GM11168 (cell line): Measurements from ENCODE around the gene ABCC1.

Source experiments
- in situ Hi-C: fragments of 300-500 bp; cut with MboI; formaldehyde crosslinking; loops from one replicate; pipeline ENCODE4 v1.12.0; 2022; ENCODE audit warnings: low sequenced_read_pairs; ENCODE audit not compliant: unreplicated experiment

Gene ABCC1

DNA sequence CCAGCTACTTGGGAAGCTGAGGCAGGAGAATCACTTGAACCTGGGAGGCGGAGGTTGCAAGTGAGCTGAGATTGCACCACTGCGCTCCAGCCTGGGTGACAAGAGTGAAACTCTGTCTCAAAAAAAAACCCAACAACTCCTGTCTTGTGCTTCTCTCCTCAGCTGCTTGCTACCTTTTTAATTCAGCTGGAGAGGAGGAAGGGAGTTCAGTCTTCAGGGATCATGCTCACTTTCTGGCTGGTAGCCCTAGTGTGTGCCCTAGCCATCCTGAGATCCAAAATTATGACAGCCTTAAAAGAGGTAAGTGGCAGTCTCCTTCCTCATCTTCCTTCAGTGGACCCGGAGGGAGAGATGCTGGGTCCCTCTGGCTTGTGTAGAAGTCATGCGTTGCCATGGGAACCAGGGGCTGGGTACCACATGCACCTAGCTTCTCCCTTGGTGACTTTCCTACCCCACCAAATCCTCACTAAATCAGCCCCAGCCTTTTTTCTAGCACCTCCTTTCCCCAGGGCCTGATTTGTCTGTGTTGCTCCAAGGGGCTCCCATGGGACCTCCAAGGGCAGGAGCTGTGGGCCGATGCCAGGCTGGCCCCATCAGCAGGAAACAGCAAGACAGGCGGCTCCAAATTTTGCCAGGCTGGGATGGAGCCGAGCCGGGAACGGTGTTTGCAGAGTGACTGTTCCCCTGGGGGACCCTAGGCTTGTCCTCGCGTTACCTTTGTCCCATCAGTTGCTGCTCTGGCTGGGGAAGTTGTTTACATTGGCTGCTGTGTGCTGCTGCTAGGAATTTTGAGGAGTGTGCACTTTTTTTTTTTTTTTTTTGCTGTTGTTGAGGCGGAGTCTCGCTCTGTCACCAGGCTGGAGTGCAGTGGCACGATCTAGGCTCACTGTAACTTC is 65.2 kb downstream of the ABCC1 start:
- in situ Hi-C loops: no loop called here

DNA sequence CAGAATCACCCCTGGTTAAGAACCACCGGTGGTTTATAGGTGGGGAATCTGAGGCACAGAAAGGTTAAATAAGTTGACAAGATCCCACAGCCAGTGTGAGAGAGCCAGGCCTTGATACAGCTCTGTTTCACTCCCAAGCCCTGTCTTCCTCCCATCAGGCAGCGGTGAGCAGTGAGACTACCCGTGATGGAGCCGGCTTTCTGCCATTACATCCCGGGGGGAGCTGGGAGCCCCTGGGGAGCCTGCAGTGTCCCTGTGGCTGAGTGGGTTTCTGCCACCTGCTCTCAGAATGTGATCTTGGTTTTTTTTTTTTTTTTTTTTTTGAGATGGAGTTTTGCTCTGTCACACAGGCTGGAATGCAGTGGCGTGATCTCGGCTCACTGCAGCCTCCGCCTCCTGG is 66.4 kb downstream of the ABCC1 start:
- in situ Hi-C loops: no loop called here

GRCh38 chr16:16016388-16016964 is 67.1 kb downstream of the ABCC1 start:
- in situ Hi-C loops: no loop called here

GRCh38 chr16:16017812-16018211 is 68.4 kb downstream of the ABCC1 start:
- in situ Hi-C loops: no loop called here

DNA sequence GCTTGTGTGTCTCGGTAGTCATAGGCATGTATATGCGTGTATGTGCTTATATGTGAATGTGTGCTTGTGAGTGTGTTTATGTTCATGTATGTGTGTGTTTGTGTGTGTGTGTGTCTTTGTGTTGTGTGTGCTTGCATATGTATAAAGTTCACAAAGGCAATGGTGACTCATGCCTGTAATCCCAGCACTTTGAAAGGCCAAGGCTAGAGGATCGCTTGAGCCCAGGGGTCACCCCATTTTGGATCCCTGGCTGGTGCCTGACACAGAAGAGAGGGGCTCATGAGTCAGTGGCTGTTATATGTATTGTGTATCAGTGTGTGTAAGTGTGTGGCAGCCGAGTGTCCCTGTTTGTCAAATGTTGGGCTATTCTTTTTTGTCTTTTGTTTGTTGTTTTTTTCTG is 69.3 kb downstream of the ABCC1 start:
- in situ Hi-C loops: no loop called here

GRCh38 chr16:16019488-16019887 is 70.1 kb downstream of the ABCC1 start:
- in situ Hi-C loops: no loop called here

GRCh38 chr16:16020291-16020690 is 70.9 kb downstream of the ABCC1 start:
- in situ Hi-C loops: no loop called here

GRCh38 chr16:16021020-16021419 is 71.6 kb downstream of the ABCC1 start:
- in situ Hi-C loops: no loop called here

GRCh38 chr16:16021646-16021987 is 72.2 kb downstream of the ABCC1 start:
- in situ Hi-C loops: no loop called here

GRCh38 chr16:16021988-16022682 is 72.7 kb downstream of the ABCC1 start:
- in situ Hi-C loops: no loop called here

GRCh38 chr16:16022683-16023064 is 73.3 kb downstream of the ABCC1 start:
- in situ Hi-C loops: no loop called here

DNA sequence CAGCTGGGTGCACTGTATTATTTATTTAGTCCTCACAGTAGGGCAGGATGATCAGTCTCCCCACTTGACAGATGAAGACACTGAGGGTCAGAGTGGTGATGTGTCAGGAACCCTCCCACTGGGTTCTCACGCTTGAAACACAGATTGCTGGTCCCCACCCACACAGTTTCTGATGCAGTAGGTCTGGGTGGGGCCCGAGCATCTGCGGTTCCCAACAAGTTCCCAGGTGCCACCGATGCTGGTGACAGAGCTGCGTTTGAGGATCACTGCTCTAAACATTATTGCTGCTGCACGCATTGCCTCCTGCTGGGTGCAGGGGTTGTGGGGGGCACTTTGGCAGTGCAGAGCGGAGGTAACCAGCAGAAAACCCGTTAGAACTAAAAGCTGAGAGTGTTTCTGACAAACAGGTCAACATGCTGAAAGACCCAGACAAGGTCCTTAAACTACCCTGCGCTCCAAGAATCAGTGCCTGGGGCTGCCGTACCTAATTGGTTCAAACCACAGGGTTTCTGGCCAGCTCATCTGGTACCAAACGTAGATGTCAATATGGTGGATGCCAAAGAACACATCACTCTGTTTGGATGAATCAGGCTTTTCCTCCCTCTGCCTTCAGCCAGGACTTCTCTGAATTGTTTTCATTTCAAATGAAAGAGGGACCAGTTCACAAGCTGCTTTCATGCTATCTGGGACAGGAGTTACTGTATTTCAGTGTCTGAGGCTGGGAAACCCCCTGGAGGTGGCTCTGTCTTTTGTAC is 76.0 kb downstream of the ABCC1 start:
- in situ Hi-C loops: no loop called here

DNA sequence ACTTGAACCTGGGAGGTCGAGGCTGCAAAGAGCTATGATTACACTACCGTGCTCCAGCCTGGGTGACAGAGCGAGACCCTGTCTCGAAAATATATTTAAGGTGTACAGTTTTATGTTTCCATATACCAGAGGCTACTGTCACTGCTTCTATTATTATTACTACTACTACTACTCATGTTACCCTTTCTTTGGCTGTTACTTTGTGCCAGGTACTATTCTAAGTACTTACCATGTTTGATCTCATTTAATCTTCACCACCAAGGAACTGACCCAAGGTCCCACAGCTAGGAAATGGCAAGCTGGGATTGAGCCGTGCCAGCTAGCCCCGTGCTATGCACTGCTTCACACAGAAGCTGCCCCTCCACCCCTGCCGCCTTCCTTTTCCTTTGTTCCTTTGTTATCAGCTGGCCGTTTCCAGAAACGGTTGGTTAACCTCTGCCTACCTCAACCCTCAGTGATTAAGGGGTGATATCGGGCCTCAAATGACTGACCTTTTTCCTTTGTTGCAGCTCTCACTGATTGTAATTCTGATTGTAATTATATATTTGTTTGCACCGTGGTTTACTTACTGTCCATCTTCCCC is 78.4 kb downstream of the ABCC1 start:
- in situ Hi-C loops: no loop called here

DNA sequence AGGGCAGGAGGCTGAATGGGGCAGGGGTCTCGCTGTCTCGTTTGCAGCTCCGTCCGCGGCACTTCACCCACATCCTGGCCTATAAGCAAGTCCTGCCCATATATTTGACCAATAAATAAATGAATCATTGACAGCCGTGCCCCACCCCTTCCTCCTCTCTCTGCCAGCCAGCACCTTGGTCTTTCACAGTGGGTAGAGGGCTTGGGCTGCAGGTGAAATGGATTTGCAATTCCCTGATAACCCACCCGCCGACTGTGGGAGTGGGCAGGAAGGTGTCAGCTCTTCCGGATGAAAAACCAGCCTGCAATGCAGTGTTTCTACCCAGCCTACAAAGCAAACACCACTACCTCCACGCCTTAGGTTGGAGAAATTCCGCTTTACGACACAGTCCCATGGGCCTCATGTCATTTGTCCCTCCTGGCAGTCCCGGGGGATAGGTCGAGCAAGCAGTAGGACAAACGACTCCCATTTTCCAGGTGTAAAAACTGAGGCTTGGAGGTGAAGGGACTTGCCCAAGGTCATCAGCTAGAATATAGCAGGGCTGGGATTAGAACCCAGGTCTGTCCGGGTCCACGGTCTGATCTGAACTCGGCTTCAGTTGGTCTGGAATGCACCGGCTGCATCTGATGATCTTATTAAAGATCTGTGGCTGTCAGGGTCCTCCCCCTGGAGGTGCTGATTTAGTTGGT is 79.0 kb downstream of the ABCC1 start:
- in situ Hi-C loops: no loop called here

DNA sequence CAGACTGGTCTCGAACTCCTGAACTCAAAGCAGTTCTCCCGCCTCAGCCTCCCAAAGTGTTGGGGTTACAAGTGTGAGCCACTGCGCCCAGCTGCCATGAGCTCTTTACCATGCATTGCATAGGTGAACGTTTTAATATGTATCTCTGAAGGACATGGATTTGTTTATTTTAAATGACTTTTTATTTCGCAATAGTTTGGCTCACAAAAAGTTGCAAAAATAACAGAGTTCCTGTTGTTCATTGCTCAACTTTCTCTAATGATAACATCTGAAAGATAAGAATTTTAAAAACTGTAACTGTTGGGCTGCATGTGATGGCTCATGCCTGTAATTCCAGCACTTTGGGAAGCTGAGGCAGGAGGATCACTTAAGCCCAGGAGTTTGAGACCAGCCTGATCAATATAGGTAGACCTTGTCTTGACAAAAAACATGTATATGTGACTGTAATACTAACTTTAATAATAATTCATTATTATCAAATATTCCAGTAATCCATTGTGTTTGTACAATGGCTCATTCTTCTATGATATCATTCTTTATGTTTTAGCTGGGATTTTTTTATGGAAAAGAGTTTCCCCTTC is 80.1 kb downstream of the ABCC1 start:
- in situ Hi-C loops: no loop called here

DNA sequence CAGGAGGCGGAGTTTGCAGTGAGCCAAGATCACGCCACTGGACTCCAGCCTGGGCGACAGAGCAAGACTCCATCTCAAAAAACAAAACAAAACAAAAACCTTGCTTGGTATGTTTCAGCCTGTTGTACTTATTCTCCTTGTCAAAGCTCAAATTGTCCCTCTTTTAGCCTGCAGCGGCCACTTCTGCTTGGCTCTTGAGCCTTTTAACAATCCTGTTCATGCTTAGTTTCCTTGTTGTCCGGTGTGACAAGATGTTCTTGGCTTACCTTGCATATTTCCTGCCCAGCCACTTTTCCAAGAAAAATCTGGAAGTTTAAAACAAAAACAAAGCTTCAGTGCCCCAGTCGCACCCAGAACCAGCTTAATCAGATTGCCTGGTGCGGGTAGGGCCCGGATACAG is 81.0 kb downstream of the ABCC1 start:
- in situ Hi-C loops: no loop called here

DNA sequence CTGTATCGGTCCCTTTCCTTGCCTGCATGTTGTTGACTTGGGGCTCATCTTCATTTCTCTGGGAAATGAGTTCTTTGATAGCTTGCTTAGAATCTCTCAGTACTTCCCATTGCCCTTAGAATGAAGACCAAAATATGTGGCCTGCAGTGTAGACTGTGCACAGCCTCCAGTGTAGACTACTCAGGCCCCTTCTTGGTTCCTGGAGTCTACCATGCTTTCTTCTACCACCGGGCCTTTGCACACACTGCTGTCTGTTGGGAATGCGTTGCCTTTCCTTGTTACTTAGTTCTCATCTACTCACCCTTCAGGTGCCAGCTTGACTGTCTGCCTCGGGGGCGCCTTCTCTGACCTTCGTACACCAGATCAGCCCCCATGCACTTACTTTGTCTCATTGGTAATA is 82.0 kb downstream of the ABCC1 start:
- in situ Hi-C loops: no loop called here

GRCh38 chr16:16032271-16032979 is 83.0 kb downstream of the ABCC1 start:
- in situ Hi-C loops: no loop called here

- in situ Hi-C loops: no loop called here
These were observed 83.8 kb downstream of the ABCC1 start for GRCh38 chr16:16033208-16033717.
